Measurements from ENCODE around the gene GPR142.

The GPR142 gene

GRCh38 chr17:74380959-74381808, 13.9 kb downstream of the GPR142 start:
- DNase-seq (ENCODE audit: low spot score in 2 of 2) = no peak
- no peaks in the 10 kb centered on the region for H3K27me3 Mint-ChIP-seq
- H3K36me3 Mint-ChIP-seq (ENCODE audit: insufficient read depth) = no peaks in the 10 kb centered on the region
- ATAC-seq (replicated peaks; ENCODE audit: extremely low read depth, poor library complexity, severe bottlenecking) = no peak
- H3K4me3 Mint-ChIP-seq = no peak overlapping the region
- no peaks in the 10 kb centered on the region for H3K9me3 Mint-ChIP-seq
- peaks cover 11% of the 10 kb centered on the region for H3K4me1 Mint-ChIP-seq
- no peak overlapping the region for H3K27ac Mint-ChIP-seq (ENCODE audit: low read depth)

DNA sequence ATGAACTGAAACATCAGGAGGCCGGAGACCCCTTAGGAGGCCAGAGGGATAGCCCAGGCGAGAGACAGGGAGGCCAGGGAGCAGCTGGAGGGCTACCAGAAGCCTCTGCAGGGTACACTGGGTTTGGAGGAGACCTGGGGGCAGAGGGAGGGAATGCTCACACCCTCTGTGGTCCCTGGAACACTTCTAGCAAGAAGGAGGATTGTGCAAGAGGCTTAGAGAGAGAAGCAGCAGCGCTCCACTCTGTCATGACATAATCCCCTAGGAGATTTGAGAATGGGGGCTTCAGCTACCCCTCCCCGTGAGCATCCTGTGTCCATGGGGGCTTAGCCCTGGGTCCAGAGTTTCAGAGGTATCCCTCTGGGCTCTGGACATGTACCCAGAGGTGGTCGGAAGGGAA, 15.8 kb downstream of the GPR142 start:
- no peaks in the 10 kb centered on the region for H3K27me3 Mint-ChIP-seq
- ATAC-seq (replicated peaks; ENCODE audit: extremely low read depth, poor library complexity, severe bottlenecking) (no peak), DNase-seq (ENCODE audit: low spot score in 2 of 2) (no peak)
- H3K4me1 Mint-ChIP-seq = peaks cover 11% of the 10 kb centered on the region
- H3K4me3 Mint-ChIP-seq = no peak overlapping the region
- no peak overlapping the region for H3K27ac Mint-ChIP-seq (ENCODE audit: low read depth)
- H3K36me3 Mint-ChIP-seq (ENCODE audit: insufficient read depth) = no peaks in the 10 kb centered on the region
- H3K9me3 Mint-ChIP-seq = no peaks in the 10 kb centered on the region

- Mint-ChIP-seq H3K4me1 (peaks cover 3% of the 10 kb centered on the region), H3K4me3 (no peak overlapping the region), H3K9me3 (no peaks in the 10 kb centered on the region), H3K27me3 (no peaks in the 10 kb centered on the region), H3K36me3 (ENCODE audit: insufficient read depth) (peaks cover 2% of the 10 kb centered on the region), H3K27ac (ENCODE audit: low read depth) (peak overlapping the region; percentile 24)
- ATAC-seq (replicated peaks; ENCODE audit: extremely low read depth, poor library complexity, severe bottlenecking) (no peak), DNase-seq (ENCODE audit: low spot score in 2 of 2) (no peak)
These were observed 17.9 kb downstream of the GPR142 start for GRCh38 chr17:74385201-74385600.

- Mint-ChIP-seq H3K36me3 (ENCODE audit: insufficient read depth) (peaks cover 4% of the 10 kb centered on the region), H3K27me3 (no peaks in the 10 kb centered on the region), H3K9me3 (no peaks in the 10 kb centered on the region), H3K27ac (ENCODE audit: low read depth) (no peak overlapping the region), H3K4me1 (no peaks in the 10 kb centered on the region), H3K4me3 (no peak overlapping the region)
- DNase-seq (ENCODE audit: low spot score in 2 of 2) = no peak
- ATAC-seq (replicated peaks; ENCODE audit: extremely low read depth, poor library complexity, severe bottlenecking) = no peak
These were observed 19.1 kb downstream of the GPR142 start for GRCh38 chr17:74386386-74386785.

GRCh38 chr17:74387365-74388218, 20.3 kb downstream of the GPR142 start:
- peaks cover 4% of the 10 kb centered on the region for H3K36me3 Mint-ChIP-seq (ENCODE audit: insufficient read depth)
- DNase-seq (ENCODE audit: low spot score in 2 of 2) (no peak), ATAC-seq (replicated peaks; ENCODE audit: extremely low read depth, poor library complexity, severe bottlenecking) (no peak)
- no peak overlapping the region for H3K4me3 Mint-ChIP-seq
- H3K9me3 Mint-ChIP-seq = no peaks in the 10 kb centered on the region
- no peak overlapping the region for H3K27ac Mint-ChIP-seq (ENCODE audit: low read depth)
- H3K27me3 Mint-ChIP-seq = no peaks in the 10 kb centered on the region
- no peaks in the 10 kb centered on the region for H3K4me1 Mint-ChIP-seq

DNA sequence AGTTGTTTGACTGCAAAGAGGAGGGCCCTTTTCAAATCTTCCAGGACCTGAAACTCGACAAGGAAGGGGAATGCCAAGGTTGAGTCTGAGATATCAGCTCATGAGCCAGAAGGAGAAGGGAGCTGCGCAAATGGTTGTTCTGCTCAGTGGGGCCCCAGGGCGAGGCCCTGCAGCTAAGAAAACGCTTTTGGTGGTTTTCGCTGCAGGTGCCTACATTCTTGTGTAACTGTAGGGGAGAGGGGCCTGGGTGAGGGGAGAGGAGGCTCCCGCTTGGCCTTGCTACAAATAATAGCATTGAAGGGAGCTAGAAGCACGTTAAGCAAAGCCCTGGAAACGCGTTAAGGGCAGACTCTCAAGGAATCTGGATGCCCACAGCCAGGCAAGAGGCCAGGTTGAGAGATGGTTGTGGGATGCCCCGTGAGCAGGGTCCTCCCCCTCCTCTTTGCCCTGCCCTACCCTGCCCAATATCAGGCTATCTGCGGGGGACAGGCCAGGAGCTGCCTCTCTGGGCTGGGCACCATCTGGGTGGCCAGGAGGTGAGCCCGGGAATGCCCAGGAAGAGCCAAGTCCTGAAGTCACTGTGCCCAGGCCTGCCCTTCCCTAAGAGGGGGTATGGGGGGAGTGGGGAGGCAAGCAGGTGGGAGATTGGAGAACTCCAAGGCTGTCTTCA, 21.9 kb downstream of the GPR142 start:
- no peaks in the 10 kb centered on the region for H3K4me1 Mint-ChIP-seq
- no peaks in the 10 kb centered on the region for H3K27me3 Mint-ChIP-seq
- no peak for ATAC-seq (replicated peaks; ENCODE audit: extremely low read depth, poor library complexity, severe bottlenecking)
- no peak overlapping the region for H3K4me3 Mint-ChIP-seq
- H3K27ac Mint-ChIP-seq (ENCODE audit: low read depth) = peak overlapping the region; percentile 48
- no peaks in the 10 kb centered on the region for H3K9me3 Mint-ChIP-seq
- no peak for DNase-seq (ENCODE audit: low spot score in 2 of 2)
- peaks cover 4% of the 10 kb centered on the region for H3K36me3 Mint-ChIP-seq (ENCODE audit: insufficient read depth)

DNA sequence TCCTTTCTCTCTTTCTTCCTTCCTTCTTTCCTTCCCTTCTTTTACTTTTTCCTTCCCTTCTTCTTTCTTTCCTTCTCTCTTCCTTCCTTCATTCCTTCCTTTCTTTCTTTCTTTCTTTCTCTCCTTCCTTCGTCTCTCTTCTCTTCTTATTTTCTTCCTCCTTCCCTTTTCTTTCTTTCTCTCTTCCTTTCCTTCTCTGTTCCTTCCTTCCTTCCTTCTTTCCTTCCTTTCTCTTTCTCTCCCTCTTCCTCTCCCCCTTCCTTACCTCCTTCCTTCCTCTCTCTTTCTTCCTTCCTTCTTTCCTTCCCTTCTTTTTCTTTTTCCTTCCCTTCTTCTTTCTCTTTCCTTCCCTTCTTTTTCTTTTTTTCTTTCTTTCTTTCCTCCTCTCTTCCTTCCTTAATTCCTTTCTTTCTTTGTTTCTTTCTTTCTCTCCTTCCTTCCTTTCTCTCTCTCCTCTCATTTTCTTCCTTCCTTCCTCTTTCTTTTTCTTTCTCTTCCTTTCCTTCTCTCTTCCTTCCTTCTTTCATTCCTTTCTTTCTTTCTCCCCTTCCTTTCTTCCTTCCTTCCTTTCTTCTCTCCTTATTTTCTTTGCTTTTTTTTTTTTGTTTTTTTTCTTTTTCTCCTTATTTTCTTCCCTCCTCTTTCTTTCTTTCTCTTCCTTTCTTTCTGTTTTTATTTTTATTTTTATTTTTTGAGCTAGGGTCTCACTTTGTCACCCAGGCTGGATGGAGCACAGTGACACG, 22.8 kb downstream of the GPR142 start:
- Mint-ChIP-seq H3K4me3 (no peak overlapping the region), H3K9me3 (no peaks in the 10 kb centered on the region), H3K36me3 (ENCODE audit: insufficient read depth) (peaks cover 4% of the 10 kb centered on the region), H3K4me1 (no peaks in the 10 kb centered on the region), H3K27me3 (no peaks in the 10 kb centered on the region), H3K27ac (ENCODE audit: low read depth) (peak overlapping the region; percentile 45)
- DNase-seq (ENCODE audit: low spot score in 2 of 2) = no peak
- ATAC-seq (replicated peaks; ENCODE audit: extremely low read depth, poor library complexity, severe bottlenecking) = no peak

DNA sequence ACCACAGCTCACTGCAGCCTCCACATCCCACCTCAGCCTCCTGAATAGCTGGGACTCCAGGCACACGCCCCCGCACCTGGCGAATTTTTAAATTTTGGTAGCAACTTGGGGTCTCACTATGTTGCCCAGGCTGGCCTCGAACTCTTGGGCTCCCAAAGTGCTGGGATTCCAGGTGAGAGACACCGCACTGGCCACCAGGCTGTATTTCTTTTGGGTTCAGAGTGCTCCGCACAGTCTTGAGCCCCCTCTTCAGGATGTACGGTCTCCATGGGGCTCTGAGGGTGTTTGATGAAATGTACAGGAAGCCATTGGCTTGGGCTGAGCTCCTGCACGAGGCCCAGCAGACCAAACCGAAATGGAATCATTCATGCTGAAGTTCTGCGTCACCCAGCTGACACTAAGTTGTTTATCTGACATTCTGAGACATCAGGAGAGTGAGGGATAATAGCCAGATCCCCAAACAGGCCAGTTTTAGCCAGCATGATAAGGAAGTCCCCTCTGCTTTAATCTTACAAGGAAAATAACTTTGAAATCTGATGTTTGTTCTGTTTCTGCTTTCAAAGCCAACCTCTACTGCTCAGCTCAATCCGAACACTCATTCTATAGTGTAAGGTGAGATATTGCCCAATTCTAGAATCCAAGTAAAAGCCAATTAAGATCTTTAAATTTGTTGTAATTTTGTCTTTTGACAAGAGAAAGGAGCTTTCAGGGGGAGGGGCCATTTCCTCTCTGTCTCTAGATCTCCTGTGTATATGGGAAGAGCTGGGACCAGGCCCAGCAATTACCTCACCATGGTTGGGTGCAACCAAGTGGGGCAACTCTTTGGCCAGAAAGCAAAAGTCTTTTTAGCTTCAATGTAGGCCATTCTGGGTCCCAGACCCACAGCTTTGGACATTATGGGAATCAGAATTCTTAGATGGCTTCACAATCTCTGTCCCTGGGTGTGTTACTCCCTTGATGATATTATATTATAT, 23.7 kb downstream of the GPR142 start:
- H3K27ac Mint-ChIP-seq (ENCODE audit: low read depth) = peak overlapping the region; percentile 45
- no peak overlapping the region for H3K4me3 Mint-ChIP-seq
- H3K4me1 Mint-ChIP-seq = no peaks in the 10 kb centered on the region
- no peak for DNase-seq (ENCODE audit: low spot score in 2 of 2)
- H3K27me3 Mint-ChIP-seq = no peaks in the 10 kb centered on the region
- peaks cover 4% of the 10 kb centered on the region for H3K36me3 Mint-ChIP-seq (ENCODE audit: insufficient read depth)
- H3K9me3 Mint-ChIP-seq = no peaks in the 10 kb centered on the region
- ATAC-seq (replicated peaks; ENCODE audit: extremely low read depth, poor library complexity, severe bottlenecking) = no peak

- no peak overlapping the region for H3K27ac Mint-ChIP-seq (ENCODE audit: low read depth)
- H3K9me3 Mint-ChIP-seq = no peaks in the 10 kb centered on the region
- no peak for DNase-seq (ENCODE audit: low spot score in 2 of 2)
- peaks cover 4% of the 10 kb centered on the region for H3K36me3 Mint-ChIP-seq (ENCODE audit: insufficient read depth)
- no peak overlapping the region for H3K4me3 Mint-ChIP-seq
- no peaks in the 10 kb centered on the region for H3K4me1 Mint-ChIP-seq
- no peaks in the 10 kb centered on the region for H3K27me3 Mint-ChIP-seq
- ATAC-seq (replicated peaks; ENCODE audit: extremely low read depth, poor library complexity, severe bottlenecking) = no peak
These were observed 24.5 kb downstream of the GPR142 start for GRCh38 chr17:74391771-74392170.

DNA sequence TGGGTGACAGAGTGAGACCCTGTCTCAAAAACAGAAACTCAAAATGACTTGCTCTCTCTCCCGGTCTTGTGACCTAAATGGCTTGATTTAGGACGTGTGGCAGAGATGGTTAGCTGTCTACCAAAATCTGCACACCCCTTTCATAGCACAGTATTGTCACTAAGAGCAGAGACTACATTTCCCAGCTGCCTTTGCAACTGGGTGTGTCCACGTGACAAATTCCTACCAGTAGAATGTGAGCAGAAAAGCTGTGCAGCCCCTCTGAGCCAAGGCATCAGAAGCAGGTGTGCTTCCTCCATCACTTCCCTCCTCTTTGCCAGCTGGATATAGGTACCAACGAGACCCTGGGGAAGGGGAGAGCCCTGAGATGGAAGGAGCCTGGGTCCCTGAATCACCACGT, 25.5 kb downstream of the GPR142 start:
- Mint-ChIP-seq H3K36me3 (ENCODE audit: insufficient read depth) (peaks cover 4% of the 10 kb centered on the region), H3K4me1 (no peaks in the 10 kb centered on the region), H3K9me3 (no peaks in the 10 kb centered on the region), H3K4me3 (no peak overlapping the region), H3K27me3 (no peaks in the 10 kb centered on the region), H3K27ac (ENCODE audit: low read depth) (no peak overlapping the region)
- ATAC-seq (replicated peaks; ENCODE audit: extremely low read depth, poor library complexity, severe bottlenecking) (no peak), DNase-seq (ENCODE audit: low spot score in 2 of 2) (no peak)

DNA sequence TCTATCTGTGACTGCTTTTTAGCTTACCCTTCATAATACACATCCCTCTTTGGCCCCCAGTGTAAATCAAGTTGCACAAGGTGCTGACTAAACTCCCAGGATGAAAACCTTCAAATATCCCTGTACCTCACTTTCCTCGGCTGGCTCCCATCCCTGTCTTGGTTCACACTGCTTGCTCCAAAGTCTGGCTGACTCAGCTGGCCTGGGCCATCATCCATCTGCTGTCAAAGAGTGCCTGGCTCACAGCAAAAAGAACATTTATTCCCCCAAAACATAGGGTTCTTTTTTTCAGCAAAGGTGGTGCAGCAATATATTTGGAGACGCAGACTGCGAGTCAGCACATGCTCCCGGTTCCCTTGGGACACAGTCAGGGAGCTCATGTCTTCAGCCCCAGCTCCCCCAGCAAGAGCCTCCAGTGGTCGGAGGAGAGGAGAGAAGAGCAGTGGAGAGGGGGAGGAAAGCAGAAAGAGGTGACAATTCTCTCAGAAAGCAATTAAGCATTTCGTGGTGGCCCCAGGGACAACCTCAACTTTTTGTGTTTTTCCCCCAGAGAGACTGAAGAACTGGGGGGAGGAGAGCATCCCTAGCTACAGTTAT, 26.1 kb downstream of the GPR142 start:
- Mint-ChIP-seq H3K4me3 (no peak overlapping the region), H3K36me3 (ENCODE audit: insufficient read depth) (peaks cover 4% of the 10 kb centered on the region), H3K4me1 (no peaks in the 10 kb centered on the region), H3K9me3 (no peaks in the 10 kb centered on the region), H3K27ac (ENCODE audit: low read depth) (peak overlapping the region; percentile 50), H3K27me3 (no peaks in the 10 kb centered on the region)
- no peak for ATAC-seq (replicated peaks; ENCODE audit: extremely low read depth, poor library complexity, severe bottlenecking)
- DNase-seq (ENCODE audit: low spot score in 2 of 2) = no peak
